ENCODE measurements around the gene LHX2. TPM values are rescaled to one million over a fixed set of nuclear protein-coding genes. Genes with fewer than 3 reads are reported as not detected.

Gene LHX2
- total RNA-seq, 3 donors from 2014 or later: not detected

GRCh38 chr9:124003636-124004349 is 7.8 kb upstream of the LHX2 start:
- no peak overlapping the region for H3K4me3 ChIP-seq
- intact Hi-C loops (cut with DNase I; ENCODE audit: low total_unique reads): no loop called here
- DNase-seq (ENCODE audit: low spot score in 2 of 2): no peak
- H3K36me3 ChIP-seq: no peaks in the 10 kb centered on the region
- no peaks in the 10 kb centered on the region for H3K9me3 ChIP-seq
- no peak overlapping the region for H3K27ac ChIP-seq
- H3K4me1 ChIP-seq: peaks cover 0 to 5% of the 10 kb centered on the region in 2 donors
- H3K27me3 ChIP-seq: peaks cover 12 to 90% of the 10 kb centered on the region in 2 donors
- no peak for TF ChIP-seq POLR2AphosphoS5 (IDR thresholded peaks at IDR 0.05)
- no peak for TF ChIP-seq POLR2A (IDR thresholded peaks at IDR 0.05)
- no peak for TF ChIP-seq CTCF (IDR thresholded peaks at IDR 0.05)

GRCh38 chr9:124004593-124004992 is 7.0 kb upstream of the LHX2 start:
- Histone ChIP-seq H3K27ac (no peak overlapping the region), H3K4me1 (peaks cover 0 to 5% of the 10 kb centered on the region in 2 donors), H3K36me3 (no peaks in the 10 kb centered on the region), H3K27me3 (peaks cover 16 to 93% of the 10 kb centered on the region in 2 donors), H3K9me3 (no peaks in the 10 kb centered on the region), H3K4me3 (no peak overlapping the region)
- intact Hi-C loops (cut with DNase I; ENCODE audit: low total_unique reads): no loop called here
- no peak for TF ChIP-seq POLR2A (IDR thresholded peaks at IDR 0.05)
- no peak for DNase-seq (ENCODE audit: low spot score in 2 of 2)

DNA sequence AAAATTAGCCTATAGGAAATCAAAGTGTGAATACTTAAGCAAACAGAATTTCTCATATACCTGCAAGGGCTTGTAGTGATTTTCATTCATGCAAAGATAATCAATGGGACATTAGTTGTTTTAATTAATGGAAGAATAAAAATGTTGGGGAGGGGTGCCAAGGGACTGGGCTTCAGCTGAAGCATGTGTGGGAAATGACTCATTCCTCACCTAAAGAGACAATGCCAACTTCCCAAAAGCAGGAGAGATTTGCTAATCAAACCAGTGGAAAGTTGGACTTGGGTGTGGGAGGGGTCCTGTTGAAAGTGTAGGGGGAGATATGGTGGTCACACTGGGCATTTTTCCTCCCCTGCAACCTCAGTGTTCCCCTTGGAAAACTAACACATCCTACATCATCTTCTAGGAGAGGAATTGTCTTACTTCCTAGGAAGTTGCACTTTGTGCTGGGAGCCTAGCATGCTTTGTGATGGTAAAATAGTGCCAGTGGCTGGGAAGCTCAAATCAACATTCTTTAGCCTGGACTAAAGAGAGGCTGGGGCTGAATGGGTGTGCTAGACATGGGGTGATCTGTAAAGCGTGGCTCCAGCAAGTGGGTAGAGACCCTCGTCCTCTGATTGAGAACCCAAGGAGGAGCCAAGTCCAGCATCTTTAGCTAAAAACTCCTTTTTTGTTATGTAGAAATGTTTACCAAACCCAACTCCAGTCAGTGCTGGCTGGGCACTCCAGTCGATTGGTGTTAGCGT is 6.4 kb upstream of the LHX2 start:
- peaks cover 13 to 97% of the 10 kb centered on the region in 2 donors for H3K27me3 ChIP-seq
- no peak overlapping the region for H3K27ac ChIP-seq
- no peaks in the 10 kb centered on the region for H3K9me3 ChIP-seq
- H3K4me1 ChIP-seq: peaks cover 0 to 5% of the 10 kb centered on the region in 2 donors
- DNase-seq (ENCODE audit: low spot score in 2 of 2): no peak
- intact Hi-C loops (cut with DNase I; ENCODE audit: low total_unique reads): no loop called here
- TF ChIP-seq POLR2A (IDR thresholded peaks at IDR 0.05) (no peak), POLR2AphosphoS5 (IDR thresholded peaks at IDR 0.05) (no peak), CTCF (IDR thresholded peaks at IDR 0.05) (no peak)
- no peaks in the 10 kb centered on the region for H3K36me3 ChIP-seq
- no peak overlapping the region for H3K4me3 ChIP-seq

DNA sequence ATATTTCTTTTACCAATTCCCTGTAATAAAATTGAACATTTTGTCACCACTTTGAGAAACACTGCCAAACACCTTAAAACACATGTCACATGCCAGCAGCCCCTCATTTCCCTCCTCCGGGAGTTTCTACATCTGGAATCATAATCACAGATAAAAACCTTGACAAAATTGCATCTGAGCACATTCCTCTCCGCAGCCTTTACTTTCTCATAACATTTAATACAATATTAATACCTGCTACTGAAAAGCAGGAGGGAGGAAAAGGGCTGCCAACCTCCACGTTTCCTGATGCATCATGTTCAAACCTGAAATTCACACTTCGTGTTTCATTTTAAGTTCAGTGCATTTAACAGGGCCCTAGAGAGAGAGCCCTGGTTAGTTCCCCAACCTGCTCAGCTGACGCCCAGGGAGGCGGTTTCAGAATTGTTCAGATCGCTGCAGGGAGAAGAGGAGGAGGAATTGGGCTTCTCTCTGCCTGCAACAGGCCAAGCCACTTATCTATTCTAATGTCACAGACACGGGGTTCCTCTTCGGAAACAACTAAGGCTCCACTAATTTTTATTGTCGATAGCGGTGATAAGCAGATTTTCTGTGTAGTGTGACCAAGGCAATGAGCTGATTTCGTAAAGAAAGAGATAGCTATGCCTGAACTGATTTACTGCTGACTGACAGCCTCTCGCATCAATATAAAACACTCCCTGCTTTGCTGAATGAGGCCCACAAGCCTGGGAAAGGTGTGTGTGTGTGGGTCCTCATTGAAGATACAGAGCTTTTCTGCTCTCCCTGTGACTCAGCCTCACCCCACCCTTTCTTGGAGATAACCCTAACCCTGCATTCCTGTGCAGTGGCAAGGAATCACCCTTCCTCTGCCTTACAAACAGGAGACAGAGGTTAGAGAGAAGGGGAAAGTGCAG is 4.9 kb upstream of the LHX2 start:
- no peak overlapping the region for H3K4me3 ChIP-seq
- H3K36me3 ChIP-seq: no peaks in the 10 kb centered on the region
- peaks cover 0 to 14% of the 10 kb centered on the region in 2 donors for H3K4me1 ChIP-seq
- H3K27ac ChIP-seq: no peak overlapping the region
- DNase-seq (ENCODE audit: low spot score in 2 of 2): no peak
- H3K27me3 ChIP-seq: peaks cover 13 to 97% of the 10 kb centered on the region in 2 donors
- TF ChIP-seq POLR2AphosphoS5 (IDR thresholded peaks at IDR 0.05) (no peak), POLR2A (IDR thresholded peaks at IDR 0.05) (no peak), CTCF (IDR thresholded peaks at IDR 0.05) (no peak)
- intact Hi-C loops (cut with DNase I; ENCODE audit: low total_unique reads): no loop called here
- no peaks in the 10 kb centered on the region for H3K9me3 ChIP-seq

- intact Hi-C loops (cut with DNase I; ENCODE audit: low total_unique reads): no loop called here
- Histone ChIP-seq H3K9me3 (no peaks in the 10 kb centered on the region), H3K36me3 (no peaks in the 10 kb centered on the region), H3K27me3 (peaks cover 20 to 98% of the 10 kb centered on the region in 2 donors), H3K4me3 (peak overlapping the region in 1 of 3 donors; percentile 40), H3K4me1 (peaks cover 0 to 17% of the 10 kb centered on the region in 2 donors), H3K27ac (no peak overlapping the region)
- TF ChIP-seq POLR2AphosphoS5 (IDR thresholded peaks at IDR 0.05): no peak
- no peak for TF ChIP-seq CTCF (IDR thresholded peaks at IDR 0.05)
- no peak for TF ChIP-seq POLR2A (IDR thresholded peaks at IDR 0.05)
- DNase-seq (ENCODE audit: low spot score in 2 of 2): no peak
Measured at GRCh38 chr9:124007565-124008302, 3.8 kb upstream of the LHX2 start.
